Esophagus muscularis mucosa (tissue), 4 donors: ENCODE results near the gene ELFN1. TPM values are rescaled to one million over a fixed set of nuclear protein-coding genes. Genes with fewer than 3 reads are reported as not detected.

Source experiments
- DNase-seq: peaks from one replicate; pipeline ENCODE4 v3.0.0-alpha.2; 2017; ENCODE audit errors: extremely low spot score
- H3K27ac ChIP-seq, 4 donors: fragments of 200-600 bp; sonication (generic); replicated peaks in 1 of 4; 1 replicate in 3 of 4; 2 replicates in 1 of 4; pipeline ENCODE4 v1.5.1; 2016 to 2019; ENCODE audit warnings: mild to moderate bottlenecking in 1 of 4
- H3K27me3 ChIP-seq, 4 donors: fragments of 200-600 bp; sonication (generic); one replicate each; pipeline versions ENCODE4 v1.5.1 to v1.6.0; 2016 to 2019
- H3K36me3 ChIP-seq, 4 donors: fragments of 200-600 bp; sonication (generic); one replicate each; pipeline ENCODE4 v1.5.1; 2016 to 2019
- H3K4me1 ChIP-seq, 4 donors: fragments of 200-600 bp; sonication (generic); one replicate each; pipeline ENCODE4 v1.5.1; 2016 to 2019
- H3K4me3 ChIP-seq, 4 donors: fragments of 200-600 bp; sonication (generic); 1 replicate in 2 of 4; 2 replicates in 2 of 4; pipeline ENCODE4 v1.5.1; 2016 to 2019; ENCODE audit warnings: mild to moderate bottlenecking in 4 of 4, moderate library complexity in 1 of 4
- H3K9me3 ChIP-seq, 4 donors: fragments of 200-600 bp; sonication (generic); 1 replicate in 3 of 4; 2 replicates in 1 of 4; pipeline ENCODE4 v1.5.1; 2016 to 2019
- EP300 ChIP-seq: sonication (generic); formaldehyde crosslinking; IDR thresholded peaks from one replicate; pipeline ENCODE4 v1.6.1; 2017; ENCODE audit warnings: antibody characterized with exemption
- POLR2A ChIP-seq: fragments of 450-650 bp; IDR thresholded peaks from one replicate; pipeline ENCODE4 v1.6.1; 2017; ENCODE audit warnings: antibody characterized with exemption, moderate library complexity, mild to moderate bottlenecking, low read depth
- POLR2AphosphoS5 ChIP-seq, 2 donors: sonication (generic); formaldehyde crosslinking; IDR thresholded peaks; one replicate each; pipeline ENCODE4 v1.6.1; 2017; ENCODE audit warnings: antibody characterized with exemption in 2 of 2
- WGBS: methylation state at CpG from one replicate; pipeline ENCODE4 v1.1.5; 2018; 5-methylcytosine and 5-hydroxymethylcytosine counted together
- intact Hi-C: fragments of 100-400 bp; cut with DNase I; formaldehyde crosslinking; loops from one replicate; pipeline ENCODE4 v1.15.1; 2023
- total RNA-seq, 4 donors: library from RNA; depleted of rRNA; stranded (reverse); fragments of >200 nt; gene quantifications; one replicate each; pipeline versions ENCODE4 v1.1.0 to v1.2.1, GENCODE V29; 2016
- TF ChIP-seq, protein P1 (sequence below), 3 experiments: fragments of 200-600 bp in 2 of 3; fragments of 450-650 bp in 1 of 3; sonication (generic) in 2 of 3; IDR thresholded peaks; one replicate each; pipeline ENCODE4 v1.5.1; 2017 to 2019; ENCODE audit warnings: antibody characterized with exemption in 3 of 3, mild to moderate bottlenecking in 2 of 3, moderate library complexity in 1 of 3

ELFN1 gene
- total RNA-seq, 4 donors from 2014 or later: 0.86 to 3.3 (median 1.9) TPM

DNA sequence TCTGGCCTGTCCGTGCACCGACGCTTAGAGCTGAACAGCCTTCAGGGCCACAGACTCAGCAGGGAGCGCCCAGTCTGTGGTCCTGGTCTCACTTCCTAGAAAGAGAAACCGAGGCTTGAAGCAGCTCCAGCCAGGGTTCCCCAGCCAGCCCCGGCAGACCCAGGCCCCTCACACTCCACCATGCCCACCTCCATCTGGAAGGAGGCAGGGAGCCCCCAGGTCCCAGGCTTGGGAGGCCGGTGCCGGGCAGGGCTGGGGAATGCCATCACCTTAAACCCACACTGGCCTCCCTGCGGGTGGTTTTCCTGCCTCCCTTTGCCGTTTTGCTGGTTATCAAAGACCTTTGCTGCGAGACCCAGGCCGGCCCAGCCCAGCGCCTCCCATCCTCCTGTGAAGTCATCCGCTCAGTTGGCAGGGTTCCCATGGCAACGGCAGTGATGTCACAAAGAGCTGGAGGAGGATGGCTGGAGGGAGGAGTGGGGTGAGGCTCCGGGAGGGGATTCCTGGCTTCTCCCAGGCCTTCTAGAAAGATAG is 24.0 kb downstream of the ELFN1 start:
- 56% methylated on average over 8 of the region's 16 CpGs for WGBS
- intact Hi-C loops: no loop called here
- Histone ChIP-seq H3K27ac (no peak overlapping the region), H3K4me3 (no peak overlapping the region), H3K36me3 (peaks cover 0 to 15% (median 0%) of the 10 kb centered on the region in 4 donors), H3K4me1 (peaks cover 3 to 18% (median 12%) of the 10 kb centered on the region in 4 donors), H3K27me3 (peaks cover 0 to 53% (median 0%) of the 10 kb centered on the region in 4 donors), H3K9me3 (no peaks in the 10 kb centered on the region)
- DNase-seq: no peak
- TF ChIP-seq, protein P1, sequence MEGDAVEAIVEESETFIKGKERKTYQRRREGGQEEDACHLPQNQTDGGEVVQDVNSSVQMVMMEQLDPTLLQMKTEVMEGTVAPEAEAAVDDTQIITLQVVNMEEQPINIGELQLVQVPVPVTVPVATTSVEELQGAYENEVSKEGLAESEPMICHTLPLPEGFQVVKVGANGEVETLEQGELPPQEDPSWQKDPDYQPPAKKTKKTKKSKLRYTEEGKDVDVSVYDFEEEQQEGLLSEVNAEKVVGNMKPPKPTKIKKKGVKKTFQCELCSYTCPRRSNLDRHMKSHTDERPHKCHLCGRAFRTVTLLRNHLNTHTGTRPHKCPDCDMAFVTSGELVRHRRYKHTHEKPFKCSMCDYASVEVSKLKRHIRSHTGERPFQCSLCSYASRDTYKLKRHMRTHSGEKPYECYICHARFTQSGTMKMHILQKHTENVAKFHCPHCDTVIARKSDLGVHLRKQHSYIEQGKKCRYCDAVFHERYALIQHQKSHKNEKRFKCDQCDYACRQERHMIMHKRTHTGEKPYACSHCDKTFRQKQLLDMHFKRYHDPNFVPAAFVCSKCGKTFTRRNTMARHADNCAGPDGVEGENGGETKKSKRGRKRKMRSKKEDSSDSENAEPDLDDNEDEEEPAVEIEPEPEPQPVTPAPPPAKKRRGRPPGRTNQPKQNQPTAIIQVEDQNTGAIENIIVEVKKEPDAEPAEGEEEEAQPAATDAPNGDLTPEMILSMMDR (IDR thresholded peaks at IDR 0.05): no peak
- TF ChIP-seq EP300: no peak

DNA sequence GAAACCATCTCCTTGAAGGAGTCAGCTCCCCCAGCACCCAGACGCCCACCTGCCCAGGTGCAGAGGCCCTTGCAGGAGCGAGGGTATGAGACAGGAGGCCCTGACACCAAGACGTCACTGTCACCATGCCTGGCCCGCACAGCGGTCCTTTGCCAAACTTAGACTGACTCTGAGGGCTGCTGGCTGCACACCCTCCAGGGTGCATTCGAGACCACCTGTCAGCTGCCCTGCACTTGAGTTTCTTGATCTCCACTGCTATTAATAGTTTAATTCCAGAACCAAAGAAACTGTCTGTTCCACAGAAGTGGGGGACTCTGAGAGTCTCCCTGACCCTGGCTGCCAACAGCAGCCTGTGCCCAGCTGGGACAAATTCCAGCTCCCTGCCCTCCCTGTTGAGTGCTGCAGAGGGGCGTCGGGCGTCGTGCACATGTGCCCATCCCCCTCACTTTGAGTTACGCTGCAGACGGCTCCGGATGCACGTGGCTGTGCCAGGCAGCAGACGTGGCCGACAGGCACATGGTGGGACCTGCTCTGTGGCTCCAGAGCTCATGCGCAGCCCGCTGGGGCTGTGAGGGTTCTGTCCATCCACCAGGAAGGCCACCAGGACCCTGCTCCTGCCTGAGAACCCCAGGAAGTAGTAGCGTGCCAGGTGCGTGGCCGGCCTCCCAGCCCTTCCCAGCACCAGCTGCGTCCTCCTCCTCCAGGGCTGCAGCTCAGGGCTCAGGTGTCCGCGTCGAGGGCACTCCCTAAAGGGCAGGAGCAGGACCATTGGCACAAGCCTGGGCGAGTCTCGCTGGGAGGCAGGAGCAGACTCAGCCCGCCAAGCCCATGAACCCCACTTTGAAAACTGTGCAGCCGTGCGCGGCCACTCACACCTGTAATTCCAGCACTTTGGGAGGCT is 24.8 kb downstream of the ELFN1 start:
- 82% methylated on average over 18 of the region's 31 CpGs for WGBS
- DNase-seq: no peak

DNA sequence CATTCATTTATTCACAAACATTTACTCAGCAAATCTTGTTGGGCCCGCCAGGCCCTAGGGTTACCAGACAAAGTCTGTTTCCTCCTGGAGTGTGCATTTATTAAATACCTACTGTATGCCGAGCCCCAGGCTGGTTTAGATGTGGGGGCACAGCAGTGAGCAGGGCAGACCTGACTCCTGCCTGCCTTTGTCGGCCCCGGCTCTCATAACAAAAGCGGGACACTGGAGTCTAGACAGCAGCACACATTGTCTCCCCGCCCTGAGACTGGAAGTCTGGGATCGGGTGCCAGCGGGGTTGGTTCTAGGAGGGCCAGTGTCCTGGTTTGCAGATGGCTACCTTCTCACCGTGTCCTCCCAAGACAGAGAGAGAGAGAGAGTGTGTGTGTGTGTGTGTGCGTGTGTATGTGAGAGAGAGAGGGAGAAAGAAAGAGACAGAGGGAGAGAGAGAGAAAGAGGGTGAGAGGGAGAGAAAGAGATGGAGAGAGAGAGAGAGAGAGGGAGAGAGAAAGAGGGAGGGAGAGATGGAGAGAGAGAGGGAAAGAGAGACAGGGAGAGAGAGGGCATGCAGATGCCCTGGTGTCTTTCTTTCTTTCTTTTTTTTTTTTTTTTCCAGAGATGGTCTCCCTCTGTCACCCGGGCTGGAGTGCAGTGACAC is 25.9 kb downstream of the ELFN1 start:
- no peak for DNase-seq
- H3K27ac ChIP-seq: no peak overlapping the region
- no peak for TF ChIP-seq POLR2AphosphoS5 (IDR thresholded peaks at IDR 0.05)
- no peak for TF ChIP-seq EP300
- TF ChIP-seq POLR2A: no peak
- TF ChIP-seq, protein P1 (IDR thresholded peaks at IDR 0.05): no peak
- WGBS: 81% methylated on average over 11 of the region's 11 CpGs
- peaks cover 0 to 6% (median 0%) of the 10 kb centered on the region in 4 donors for H3K36me3 ChIP-seq
- peaks cover 3 to 18% (median 12%) of the 10 kb centered on the region in 4 donors for H3K4me1 ChIP-seq
- H3K9me3 ChIP-seq: no peaks in the 10 kb centered on the region
- H3K27me3 ChIP-seq: peaks cover 0 to 62% (median 0%) of the 10 kb centered on the region in 4 donors
- intact Hi-C loops: no loop called here
- H3K4me3 ChIP-seq: no peak overlapping the region

More for the DNA sequence above, 24.8 kb downstream of the ELFN1 start:
- Histone ChIP-seq H3K27me3 (peaks cover 0 to 61% (median 0%) of the 10 kb centered on the region in 4 donors), H3K36me3 (peaks cover 0 to 7% (median 0%) of the 10 kb centered on the region in 4 donors), H3K4me3 (no peak overlapping the region), H3K27ac (no peak overlapping the region), H3K4me1 (peaks cover 3 to 18% (median 12%) of the 10 kb centered on the region in 4 donors), H3K9me3 (no peaks in the 10 kb centered on the region)
- intact Hi-C loops: no loop called here
- TF ChIP-seq POLR2A: no peak
- TF ChIP-seq, protein P1 (IDR thresholded peaks at IDR 0.05): no peak
- TF ChIP-seq EP300: no peak
- no peak for TF ChIP-seq POLR2AphosphoS5 (IDR thresholded peaks at IDR 0.05)

DNA sequence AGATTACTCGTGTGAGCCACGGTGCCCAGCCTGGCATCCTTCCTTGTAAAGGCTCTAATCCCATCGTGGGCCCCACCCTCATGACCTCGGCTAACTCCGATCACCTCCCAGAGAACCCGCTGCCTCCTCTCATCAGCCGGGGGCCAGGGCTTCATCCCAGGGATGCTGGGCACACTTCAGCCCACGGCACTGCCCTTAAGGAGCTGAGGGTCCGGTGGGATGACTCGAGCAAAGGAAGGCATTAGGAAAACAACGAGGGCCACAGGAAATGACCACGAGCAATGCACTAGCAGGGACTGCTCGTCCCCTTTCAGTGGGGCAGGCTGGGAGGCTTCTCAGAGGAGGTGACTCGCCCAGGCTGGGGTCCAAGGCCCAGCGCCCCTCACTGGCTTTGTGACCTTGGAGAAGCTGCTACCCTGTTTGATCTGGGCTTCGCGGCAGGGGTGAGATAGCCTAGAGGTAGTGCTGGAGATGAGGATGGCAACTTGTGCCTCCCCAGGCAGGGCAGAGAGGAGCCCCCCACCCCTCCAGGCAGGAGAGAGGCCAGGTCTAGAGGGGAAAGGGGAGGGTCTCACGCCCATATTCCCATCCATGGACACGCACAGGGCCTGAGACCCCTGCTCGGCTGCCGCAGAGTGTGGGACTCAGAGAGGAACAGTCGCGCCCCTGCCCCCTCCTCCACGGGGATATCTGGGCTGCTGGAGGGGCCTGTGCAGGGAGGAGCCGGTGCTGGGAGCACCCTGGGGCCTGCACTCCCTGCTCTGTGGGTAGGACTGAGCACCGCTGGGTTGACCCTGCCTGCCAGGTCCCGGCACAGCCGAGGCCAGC is 26.8 kb downstream of the ELFN1 start:
- H3K4me3 ChIP-seq: no peak overlapping the region
- WGBS: 87% methylated on average over 17 of the region's 28 CpGs
- intact Hi-C loops: no loop called here
- H3K36me3 ChIP-seq: peaks cover 0 to 6% (median 0%) of the 10 kb centered on the region in 4 donors
- H3K27me3 ChIP-seq: peaks cover 0 to 54% (median 0%) of the 10 kb centered on the region in 4 donors
- TF ChIP-seq POLR2AphosphoS5 (IDR thresholded peaks at IDR 0.05) (no peak), EP300 (no peak), POLR2A (no peak)
- TF ChIP-seq, protein P1 (IDR thresholded peaks at IDR 0.05): no peak
- peaks cover 3 to 9% (median 7%) of the 10 kb centered on the region in 4 donors for H3K4me1 ChIP-seq
- peaks cover 0 to 4% (median 1%) of the 10 kb centered on the region in 4 donors for H3K9me3 ChIP-seq
- no peak for DNase-seq
- no peak overlapping the region for H3K27ac ChIP-seq
